Measurements from ENCODE around the gene IL36A.

DNA sequence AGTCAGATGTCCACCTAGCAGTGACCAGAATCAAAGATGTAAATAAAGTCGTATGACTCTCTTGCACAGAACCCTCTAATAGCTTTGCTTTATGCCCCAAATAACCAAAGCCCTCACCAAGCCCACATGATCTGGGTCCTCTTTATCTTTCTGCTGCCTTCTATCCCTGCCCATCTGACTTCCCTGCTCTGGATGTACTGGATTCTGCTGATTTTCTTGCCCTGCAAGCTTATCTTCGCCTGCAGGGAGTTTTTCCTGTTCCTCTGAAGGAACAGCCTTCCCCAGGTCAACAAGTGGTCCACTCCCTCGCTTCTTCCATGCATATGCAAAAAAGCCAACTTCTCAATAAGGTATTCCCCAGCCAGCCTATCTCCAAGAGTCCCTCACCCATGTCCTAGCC is 28.8 kb downstream of the IL36A start:
- no peak for TF ChIP-seq POLR2A (IDR thresholded peaks at IDR 0.05; ENCODE audit: low read length)
- TF ChIP-seq, protein P1, sequence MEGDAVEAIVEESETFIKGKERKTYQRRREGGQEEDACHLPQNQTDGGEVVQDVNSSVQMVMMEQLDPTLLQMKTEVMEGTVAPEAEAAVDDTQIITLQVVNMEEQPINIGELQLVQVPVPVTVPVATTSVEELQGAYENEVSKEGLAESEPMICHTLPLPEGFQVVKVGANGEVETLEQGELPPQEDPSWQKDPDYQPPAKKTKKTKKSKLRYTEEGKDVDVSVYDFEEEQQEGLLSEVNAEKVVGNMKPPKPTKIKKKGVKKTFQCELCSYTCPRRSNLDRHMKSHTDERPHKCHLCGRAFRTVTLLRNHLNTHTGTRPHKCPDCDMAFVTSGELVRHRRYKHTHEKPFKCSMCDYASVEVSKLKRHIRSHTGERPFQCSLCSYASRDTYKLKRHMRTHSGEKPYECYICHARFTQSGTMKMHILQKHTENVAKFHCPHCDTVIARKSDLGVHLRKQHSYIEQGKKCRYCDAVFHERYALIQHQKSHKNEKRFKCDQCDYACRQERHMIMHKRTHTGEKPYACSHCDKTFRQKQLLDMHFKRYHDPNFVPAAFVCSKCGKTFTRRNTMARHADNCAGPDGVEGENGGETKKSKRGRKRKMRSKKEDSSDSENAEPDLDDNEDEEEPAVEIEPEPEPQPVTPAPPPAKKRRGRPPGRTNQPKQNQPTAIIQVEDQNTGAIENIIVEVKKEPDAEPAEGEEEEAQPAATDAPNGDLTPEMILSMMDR (IDR thresholded peaks at IDR 0.05): no peak
- TF ChIP-seq SMC3 (IDR thresholded peaks at IDR 0.05): no peak
- TF ChIP-seq, protein P2, sequence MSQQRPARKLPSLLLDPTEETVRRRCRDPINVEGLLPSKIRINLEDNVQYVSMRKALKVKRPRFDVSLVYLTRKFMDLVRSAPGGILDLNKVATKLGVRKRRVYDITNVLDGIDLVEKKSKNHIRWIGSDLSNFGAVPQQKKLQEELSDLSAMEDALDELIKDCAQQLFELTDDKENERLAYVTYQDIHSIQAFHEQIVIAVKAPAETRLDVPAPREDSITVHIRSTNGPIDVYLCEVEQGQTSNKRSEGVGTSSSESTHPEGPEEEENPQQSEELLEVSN (IDR thresholded peaks at IDR 0.05; ENCODE audit: borderline replicate concordance, low read depth): no peak
- TF ChIP-seq EP300 (IDR thresholded peaks at IDR 0.05): no peak
- no peak for TF ChIP-seq CHD2 (IDR thresholded peaks at IDR 0.05; ENCODE audit: low read length, partially characterized antibody)
- TF ChIP-seq HOXB5 (CRISPR knock-in tag; IDR thresholded peaks at IDR 0.05): no peak
- no peak for TF ChIP-seq CBX2 (IDR thresholded peaks at IDR 0.05; ENCODE audit: borderline replicate concordance, low read depth)
- no peak for TF ChIP-seq JUNB (IDR thresholded peaks at IDR 0.05)
- TF ChIP-seq, protein P3, sequence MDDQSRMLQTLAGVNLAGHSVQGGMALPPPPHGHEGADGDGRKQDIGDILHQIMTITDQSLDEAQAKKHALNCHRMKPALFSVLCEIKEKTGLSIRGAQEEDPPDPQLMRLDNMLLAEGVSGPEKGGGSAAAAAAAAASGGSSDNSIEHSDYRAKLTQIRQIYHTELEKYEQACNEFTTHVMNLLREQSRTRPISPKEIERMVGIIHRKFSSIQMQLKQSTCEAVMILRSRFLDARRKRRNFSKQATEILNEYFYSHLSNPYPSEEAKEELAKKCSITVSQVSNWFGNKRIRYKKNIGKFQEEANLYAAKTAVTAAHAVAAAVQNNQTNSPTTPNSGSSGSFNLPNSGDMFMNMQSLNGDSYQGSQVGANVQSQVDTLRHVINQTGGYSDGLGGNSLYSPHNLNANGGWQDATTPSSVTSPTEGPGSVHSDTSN (IDR thresholded peaks at IDR 0.05): no peak
- no peak for TF ChIP-seq RFX5 (IDR thresholded peaks at IDR 0.05)
